ENCODE measurements around the gene CST7.

Gene CST7

GRCh38 chr20:24954151-24954550, 5.1 kb downstream of the CST7 start:
- no peaks in the 10 kb centered on the region; the same call in 1 of the 2 replicates for H3K27me3 ChIP-seq (replicated peaks; ENCODE audit: control insufficient read depth, insufficient read depth, low read length)
- H3K36me3 ChIP-seq (ENCODE audit: control insufficient read depth, insufficient read depth, low read length): peaks cover 7% of the 10 kb centered on the region
- no peak overlapping the region for H3K4me3 ChIP-seq (replicated peaks; ENCODE audit: low read depth, low read length)
- no peak for TF ChIP-seq CTCF (IDR thresholded peaks at IDR 0.05; ENCODE audit: insufficient read depth, low read length, poor library complexity, severe bottlenecking)
- no peak for DNase-seq (ENCODE audit: extremely low read depth, insufficient read length)

DNA sequence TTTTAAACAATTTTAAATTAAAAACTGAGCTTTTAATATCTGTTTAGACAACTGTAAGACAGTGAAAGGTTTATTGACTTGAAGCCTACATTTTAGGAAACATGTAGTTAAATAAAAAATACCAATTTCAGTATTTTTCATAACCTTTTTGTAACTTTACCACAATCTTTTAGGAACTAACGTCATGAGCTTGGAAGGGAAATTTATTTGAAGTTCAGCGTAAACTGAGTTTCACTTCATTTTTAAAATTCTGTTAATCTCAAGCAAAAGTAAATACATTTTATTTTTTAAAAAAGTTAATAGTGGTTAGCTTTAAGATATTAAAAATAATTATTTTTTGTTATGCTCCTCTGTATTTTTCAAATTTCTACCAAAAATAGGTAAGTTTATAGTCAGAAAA, 5.5 kb downstream of the CST7 start:
- Histone ChIP-seq H3K27me3 (replicated peaks; ENCODE audit: control insufficient read depth, insufficient read depth, low read length) (no peaks in the 10 kb centered on the region; the same call in 1 of the 2 replicates), H3K4me3 (replicated peaks; ENCODE audit: low read depth, low read length) (no peak overlapping the region), H3K36me3 (ENCODE audit: control insufficient read depth, insufficient read depth, low read length) (peaks cover 7% of the 10 kb centered on the region)
- TF ChIP-seq CTCF (IDR thresholded peaks at IDR 0.05; ENCODE audit: insufficient read depth, low read length, poor library complexity, severe bottlenecking): no peak
- no peak for DNase-seq (ENCODE audit: extremely low read depth, insufficient read length)

GRCh38 chr20:24955045-24955444, 6.0 kb downstream of the CST7 start:
- H3K36me3 ChIP-seq (ENCODE audit: control insufficient read depth, insufficient read depth, low read length): peaks cover 8% of the 10 kb centered on the region
- DNase-seq (ENCODE audit: extremely low read depth, insufficient read length): peak; percentile 69

DNA sequence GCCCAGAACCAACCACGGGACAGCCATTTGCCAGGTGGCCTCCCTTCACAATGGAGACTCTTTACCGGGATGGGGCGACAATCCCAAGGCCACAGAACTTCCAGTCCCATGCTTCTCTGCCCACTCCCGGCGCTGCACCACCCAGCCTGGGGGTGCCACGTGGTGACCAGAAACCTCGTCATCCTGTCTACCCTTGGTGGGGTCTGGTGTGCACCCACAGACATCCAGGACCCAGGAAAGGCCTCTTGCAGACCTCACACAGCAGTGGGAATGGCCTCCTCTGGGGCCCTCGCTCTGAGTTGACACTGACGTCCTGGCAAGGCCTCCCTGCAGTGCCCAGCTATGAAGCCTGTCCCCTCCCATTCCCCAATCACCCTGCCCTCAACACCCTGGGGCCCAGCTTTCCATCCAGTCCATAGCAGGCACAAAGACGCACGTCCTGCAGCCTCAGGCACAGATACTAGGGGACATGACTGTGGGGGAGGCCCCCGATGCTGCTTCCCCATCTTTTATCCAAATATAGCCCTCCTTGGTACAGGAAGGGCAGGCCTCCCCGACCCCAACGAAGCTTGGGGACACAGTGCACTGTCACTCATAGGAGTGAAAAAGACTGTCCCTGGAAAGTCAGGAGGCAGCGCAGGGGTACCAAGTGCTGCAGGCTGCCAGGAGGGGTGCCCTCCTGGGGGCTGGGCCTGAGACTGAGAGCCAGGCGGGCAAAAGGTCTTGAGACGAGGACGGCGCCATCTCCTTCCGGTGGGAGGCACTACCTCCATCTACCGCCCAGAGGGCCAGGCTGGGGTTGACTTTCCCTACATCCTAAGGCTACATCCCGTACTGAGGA, 7.2 kb downstream of the CST7 start:
- no peaks in the 10 kb centered on the region for H3K27me3 ChIP-seq (replicated peaks; ENCODE audit: control insufficient read depth, insufficient read depth, low read length)
- peaks cover 10% of the 10 kb centered on the region for H3K36me3 ChIP-seq (ENCODE audit: control insufficient read depth, insufficient read depth, low read length)
- no peak for TF ChIP-seq CTCF (IDR thresholded peaks at IDR 0.05; ENCODE audit: insufficient read depth, low read length, poor library complexity, severe bottlenecking)
- DNase-seq (ENCODE audit: extremely low read depth, insufficient read length): no peak
- no peak overlapping the region for H3K4me3 ChIP-seq (replicated peaks; ENCODE audit: low read depth, low read length)

More at GRCh38 chr20:24955045-24955444, 6.0 kb downstream of the CST7 start:
- no peak overlapping the region for H3K4me3 ChIP-seq (replicated peaks; ENCODE audit: low read depth, low read length)
- H3K27me3 ChIP-seq (replicated peaks; ENCODE audit: control insufficient read depth, insufficient read depth, low read length): no peaks in the 10 kb centered on the region
- TF ChIP-seq CTCF (IDR thresholded peaks at IDR 0.05; ENCODE audit: insufficient read depth, low read length, poor library complexity, severe bottlenecking): no peak

- no peak for TF ChIP-seq CTCF (IDR thresholded peaks at IDR 0.05; ENCODE audit: insufficient read depth, low read length, poor library complexity, severe bottlenecking)
- H3K27me3 ChIP-seq (replicated peaks; ENCODE audit: control insufficient read depth, insufficient read depth, low read length): no peaks in the 10 kb centered on the region
- peaks cover 10% of the 10 kb centered on the region for H3K36me3 ChIP-seq (ENCODE audit: control insufficient read depth, insufficient read depth, low read length)
- DNase-seq (ENCODE audit: extremely low read depth, insufficient read length): no peak
- H3K4me3 ChIP-seq (replicated peaks; ENCODE audit: low read depth, low read length): no peak overlapping the region
Observed at GRCh38 chr20:24957326-24958016, 8.4 kb downstream of the CST7 start.
